ENCODE results near the gene FAM13C.

FAM13C gene

DNA sequence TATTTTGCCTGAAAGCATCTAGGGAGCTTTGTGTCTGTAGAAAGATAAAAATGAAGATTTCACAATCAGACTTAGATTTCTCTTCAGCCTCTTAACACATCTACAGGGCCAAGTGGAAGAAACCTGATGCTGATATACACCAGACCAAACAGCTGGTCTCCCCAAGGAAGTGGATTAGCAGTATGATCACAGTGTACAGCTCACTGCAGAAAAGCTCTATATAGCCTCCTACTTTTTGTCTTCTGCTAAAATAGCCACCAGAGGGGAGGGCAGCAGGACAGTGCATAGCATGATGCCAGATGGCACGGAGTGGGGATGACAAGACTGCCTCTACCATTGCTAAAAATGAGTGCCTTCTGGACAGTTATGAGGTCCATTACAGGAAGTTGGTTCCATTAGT, 16.0 kb downstream of the FAM13C start:
- in situ Hi-C loops (cut with MboI; ENCODE audit: low sequenced_read_pairs), result no loop called here

DNA sequence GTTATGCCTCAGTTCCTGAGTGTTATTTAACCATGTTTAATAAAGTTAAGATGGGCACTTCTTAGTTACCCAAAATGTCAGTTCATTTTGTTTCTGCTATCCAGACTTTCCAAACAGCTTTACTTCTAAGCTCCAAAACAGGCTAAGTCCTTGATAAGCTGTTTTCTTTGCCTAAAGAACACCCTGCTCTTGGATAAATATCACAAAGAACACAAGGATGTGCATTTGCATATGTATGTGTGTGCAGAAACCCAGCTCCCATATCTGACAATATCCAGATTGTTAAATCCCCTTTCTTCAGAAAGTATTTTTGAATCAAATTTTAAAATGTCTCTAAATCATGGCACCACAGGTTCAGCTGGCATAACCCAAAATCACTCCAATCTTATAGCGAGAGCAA, 19.6 kb downstream of the FAM13C start:
- no peaks in the 10 kb centered on the region for H3K36me3 ChIP-seq (replicated peaks)
- peaks cover 15% of the 10 kb centered on the region for H3K4me1 ChIP-seq
- in situ Hi-C loops (cut with MboI; ENCODE audit: low sequenced_read_pairs), result no loop called here
- DNase-seq (ENCODE audit: low spot score in 2 of 2), result peak; percentile 9 to 91
- H3K27me3 ChIP-seq (ENCODE audit: low read depth), result no peaks in the 10 kb centered on the region
- no peak overlapping the region for H3K4me3 ChIP-seq
- H3K9me3 ChIP-seq, result no peaks in the 10 kb centered on the region

More for the DNA sequence above, 16.0 kb downstream of the FAM13C start:
- H3K27me3 ChIP-seq (ENCODE audit: low read depth), result no peaks in the 10 kb centered on the region
- DNase-seq (ENCODE audit: low spot score in 2 of 2), result peak; percentile 6 to 18
- H3K36me3 ChIP-seq (replicated peaks), result no peaks in the 10 kb centered on the region
- H3K9me3 ChIP-seq, result no peaks in the 10 kb centered on the region
- H3K4me1 ChIP-seq, result peaks cover 15% of the 10 kb centered on the region
- H3K4me3 ChIP-seq, result no peak overlapping the region

- Histone ChIP-seq H3K36me3 (replicated peaks) (no peaks in the 10 kb centered on the region), H3K4me3 (no peak overlapping the region), H3K27me3 (ENCODE audit: low read depth) (no peaks in the 10 kb centered on the region), H3K4me1 (peaks cover 15% of the 10 kb centered on the region), H3K9me3 (no peaks in the 10 kb centered on the region)
- in situ Hi-C loops (cut with MboI; ENCODE audit: low sequenced_read_pairs), result no loop called here
- no peak for DNase-seq (ENCODE audit: low spot score in 2 of 2)
These were observed 20.3 kb downstream of the FAM13C start for GRCh38 chr10:59342000-59342399.

DNA sequence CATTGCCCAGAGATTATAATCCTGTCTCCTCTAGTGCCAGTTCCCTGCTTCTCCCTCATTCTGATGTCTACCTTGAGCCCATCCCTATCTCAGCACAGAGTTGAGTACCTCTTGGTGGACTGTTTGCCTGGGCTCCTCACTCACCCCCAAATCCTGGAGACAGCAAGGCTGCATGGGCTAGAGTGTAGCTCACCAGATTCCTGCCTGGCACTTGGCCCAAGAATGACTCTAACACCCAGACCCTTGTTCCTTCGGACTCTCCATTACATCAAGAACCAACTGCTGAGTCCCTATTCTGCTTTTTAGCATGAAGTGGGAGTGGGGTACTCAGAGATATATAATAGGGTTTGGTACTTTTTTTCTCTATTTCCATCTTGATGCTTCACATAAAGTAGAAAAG, 22.1 kb downstream of the FAM13C start:
- no peaks in the 10 kb centered on the region for H3K9me3 ChIP-seq
- H3K4me1 ChIP-seq, result peaks cover 15% of the 10 kb centered on the region
- in situ Hi-C loops (cut with MboI; ENCODE audit: low sequenced_read_pairs), result no loop called here
- no peaks in the 10 kb centered on the region for H3K36me3 ChIP-seq (replicated peaks)
- DNase-seq (ENCODE audit: low spot score in 2 of 2), result no peak
- no peaks in the 10 kb centered on the region for H3K27me3 ChIP-seq (ENCODE audit: low read depth)
- no peak overlapping the region for H3K4me3 ChIP-seq

DNA sequence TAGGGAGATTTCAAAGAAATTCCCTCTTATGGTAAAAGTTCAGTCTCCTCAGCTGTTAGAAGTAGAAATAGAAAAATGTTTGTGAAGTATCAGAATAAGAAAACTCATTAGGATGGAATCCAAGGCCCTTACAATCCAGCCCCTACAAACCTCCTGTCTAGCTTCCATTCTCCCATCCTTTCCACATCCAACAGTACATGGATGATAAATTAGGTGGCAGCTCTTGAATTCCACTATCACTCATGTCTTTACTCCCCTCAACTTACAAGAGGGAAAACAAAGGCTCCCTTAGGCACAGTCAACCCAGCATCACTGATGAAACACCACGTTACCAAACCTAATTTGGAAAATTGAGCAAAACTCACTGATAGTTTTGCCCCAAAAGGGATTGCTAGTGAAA, 23.0 kb downstream of the FAM13C start:
- in situ Hi-C loops (cut with MboI; ENCODE audit: low sequenced_read_pairs), result no loop called here
- Histone ChIP-seq H3K4me1 (peaks cover 15% of the 10 kb centered on the region), H3K9me3 (no peaks in the 10 kb centered on the region), H3K4me3 (no peak overlapping the region), H3K36me3 (replicated peaks) (no peaks in the 10 kb centered on the region), H3K27me3 (ENCODE audit: low read depth) (no peaks in the 10 kb centered on the region)
- DNase-seq (ENCODE audit: low spot score in 2 of 2), result no peak

GRCh38 chr10:59337201-59337652, 25.1 kb downstream of the FAM13C start:
- no peak overlapping the region for H3K4me3 ChIP-seq
- in situ Hi-C loops (cut with MboI; ENCODE audit: low sequenced_read_pairs), result no loop called here
- H3K4me1 ChIP-seq, result peaks cover under 1% of the 10 kb centered on the region; the same call in 1 of the 2 replicates
- no peaks in the 10 kb centered on the region for H3K27me3 ChIP-seq (ENCODE audit: low read depth)
- H3K36me3 ChIP-seq (replicated peaks), result no peaks in the 10 kb centered on the region
- H3K9me3 ChIP-seq, result no peaks in the 10 kb centered on the region
- DNase-seq (ENCODE audit: low spot score in 2 of 2), result peak; percentile 66 to 75

GRCh38 chr10:59336632-59337031, 25.7 kb downstream of the FAM13C start:
- no peak for DNase-seq (ENCODE audit: low spot score in 2 of 2)
- Histone ChIP-seq H3K4me3 (no peak overlapping the region), H3K9me3 (no peaks in the 10 kb centered on the region), H3K36me3 (replicated peaks) (no peaks in the 10 kb centered on the region), H3K4me1 (no peaks in the 10 kb centered on the region; the same call in 1 of the 2 replicates), H3K27me3 (ENCODE audit: low read depth) (no peaks in the 10 kb centered on the region)
- in situ Hi-C loops (cut with MboI; ENCODE audit: low sequenced_read_pairs), result no loop called here

- Histone ChIP-seq H3K27me3 (ENCODE audit: low read depth) (no peaks in the 10 kb centered on the region), H3K9me3 (no peaks in the 10 kb centered on the region), H3K4me1 (no peaks in the 10 kb centered on the region; the same call in 1 of the 2 replicates), H3K4me3 (no peak overlapping the region), H3K36me3 (replicated peaks) (no peaks in the 10 kb centered on the region)
- no peak for DNase-seq (ENCODE audit: low spot score in 2 of 2)
- in situ Hi-C loops (cut with MboI; ENCODE audit: low sequenced_read_pairs), result no loop called here
These were observed 26.9 kb downstream of the FAM13C start for GRCh38 chr10:59335497-59335896.

- Histone ChIP-seq H3K36me3 (replicated peaks) (no peaks in the 10 kb centered on the region), H3K9me3 (no peaks in the 10 kb centered on the region), H3K4me1 (no peaks in the 10 kb centered on the region; the same call in 1 of the 2 replicates), H3K27me3 (ENCODE audit: low read depth) (no peaks in the 10 kb centered on the region), H3K4me3 (no peak overlapping the region)
- in situ Hi-C loops (cut with MboI; ENCODE audit: low sequenced_read_pairs), result no loop called here
- DNase-seq (ENCODE audit: low spot score in 2 of 2), result no peak
These were observed 28.6 kb downstream of the FAM13C start for GRCh38 chr10:59333701-59334100.

DNA sequence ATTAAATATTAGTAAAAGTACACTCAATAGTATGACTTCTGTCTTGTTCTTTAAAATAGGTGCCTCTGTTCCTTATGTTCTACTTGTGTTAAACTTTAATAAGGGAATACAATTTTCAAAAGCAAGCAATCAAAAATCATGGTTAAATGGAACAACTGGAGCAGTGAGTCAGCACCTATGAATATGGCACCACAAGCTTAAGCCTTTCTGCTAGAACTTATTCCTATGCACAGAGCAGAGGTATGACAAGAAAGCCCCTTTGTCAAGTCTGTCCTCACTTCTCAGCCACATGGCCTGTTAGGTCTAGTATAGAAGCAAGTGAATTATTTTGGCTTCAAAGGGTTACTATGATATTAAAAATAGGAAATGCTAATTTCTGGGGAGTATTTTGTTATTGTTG, 29.8 kb downstream of the FAM13C start:
- DNase-seq (ENCODE audit: low spot score in 2 of 2), result no peak
- no peaks in the 10 kb centered on the region for H3K9me3 ChIP-seq
- H3K4me3 ChIP-seq, result no peak overlapping the region
- no peaks in the 10 kb centered on the region; the same call in 1 of the 2 replicates for H3K4me1 ChIP-seq
- H3K36me3 ChIP-seq (replicated peaks), result no peaks in the 10 kb centered on the region
- no peaks in the 10 kb centered on the region for H3K27me3 ChIP-seq (ENCODE audit: low read depth)
- in situ Hi-C loops (cut with MboI; ENCODE audit: low sequenced_read_pairs), result no loop called here

DNA sequence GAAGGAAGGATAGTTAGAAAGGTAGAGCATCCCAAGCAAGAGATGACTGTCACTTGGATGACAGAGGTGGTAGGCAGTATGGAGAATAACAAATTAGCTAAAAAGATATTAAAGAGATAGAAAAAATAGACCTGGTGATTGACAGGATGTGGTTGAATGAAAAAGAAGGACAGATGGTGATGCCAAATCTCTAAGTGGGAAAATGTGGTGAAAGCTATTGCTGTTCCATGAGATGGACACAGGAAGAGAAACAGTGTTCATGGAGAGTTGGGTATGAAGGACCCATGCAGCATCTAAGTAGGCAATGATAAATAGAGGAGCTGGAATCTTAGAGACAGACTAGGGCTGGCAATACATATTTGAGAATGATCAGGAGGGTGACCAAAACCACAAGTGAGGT, 30.7 kb downstream of the FAM13C start:
- no peaks in the 10 kb centered on the region for H3K27me3 ChIP-seq (ENCODE audit: low read depth)
- H3K9me3 ChIP-seq, result no peaks in the 10 kb centered on the region
- in situ Hi-C loops (cut with MboI; ENCODE audit: low sequenced_read_pairs), result no loop called here
- no peaks in the 10 kb centered on the region for H3K4me1 ChIP-seq
- DNase-seq (ENCODE audit: low spot score in 2 of 2), result no peak
- no peak overlapping the region for H3K4me3 ChIP-seq
- H3K36me3 ChIP-seq (replicated peaks), result no peaks in the 10 kb centered on the region

DNA sequence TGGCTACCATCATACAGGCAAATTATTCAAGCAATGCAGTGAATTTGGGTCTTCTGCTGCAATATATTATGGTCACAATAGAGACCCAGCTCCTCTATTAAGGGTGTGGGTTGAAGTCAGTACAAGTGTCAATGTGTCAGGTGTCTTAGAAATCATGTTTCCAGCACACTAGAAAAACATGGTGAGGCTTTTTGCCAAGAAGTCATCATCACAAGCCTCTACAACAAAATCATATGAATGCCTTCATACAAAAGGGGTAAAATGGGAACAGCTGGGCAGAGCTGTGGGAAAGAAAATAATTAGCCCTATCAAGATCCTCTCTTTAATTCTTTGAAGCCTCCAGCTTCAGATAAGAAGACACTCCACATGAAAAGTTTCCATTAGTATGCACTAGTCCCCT, 37.2 kb downstream of the FAM13C start:
- DNase-seq (ENCODE audit: low spot score in 2 of 2), result no peak
- Histone ChIP-seq H3K4me3 (no peak overlapping the region), H3K36me3 (replicated peaks) (no peaks in the 10 kb centered on the region), H3K9me3 (no peaks in the 10 kb centered on the region), H3K4me1 (no peaks in the 10 kb centered on the region), H3K27me3 (ENCODE audit: low read depth) (no peaks in the 10 kb centered on the region)
- in situ Hi-C loops (cut with MboI; ENCODE audit: low sequenced_read_pairs), result no loop called here

GRCh38 chr10:59324597-59324996, 37.8 kb downstream of the FAM13C start:
- Histone ChIP-seq H3K9me3 (no peaks in the 10 kb centered on the region), H3K4me1 (no peaks in the 10 kb centered on the region)

GRCh38 chr10:59323831-59324401, 38.4 kb downstream of the FAM13C start:
- in situ Hi-C loops (cut with MboI; ENCODE audit: low sequenced_read_pairs), result no loop called here

More at GRCh38 chr10:59324597-59324996, 37.8 kb downstream of the FAM13C start:
- no peaks in the 10 kb centered on the region for H3K27me3 ChIP-seq (ENCODE audit: low read depth)
- DNase-seq (ENCODE audit: low spot score in 2 of 2), result no peak
- in situ Hi-C loops (cut with MboI; ENCODE audit: low sequenced_read_pairs), result no loop called here
- H3K4me3 ChIP-seq, result no peak overlapping the region
- no peaks in the 10 kb centered on the region for H3K36me3 ChIP-seq (replicated peaks)

DNA sequence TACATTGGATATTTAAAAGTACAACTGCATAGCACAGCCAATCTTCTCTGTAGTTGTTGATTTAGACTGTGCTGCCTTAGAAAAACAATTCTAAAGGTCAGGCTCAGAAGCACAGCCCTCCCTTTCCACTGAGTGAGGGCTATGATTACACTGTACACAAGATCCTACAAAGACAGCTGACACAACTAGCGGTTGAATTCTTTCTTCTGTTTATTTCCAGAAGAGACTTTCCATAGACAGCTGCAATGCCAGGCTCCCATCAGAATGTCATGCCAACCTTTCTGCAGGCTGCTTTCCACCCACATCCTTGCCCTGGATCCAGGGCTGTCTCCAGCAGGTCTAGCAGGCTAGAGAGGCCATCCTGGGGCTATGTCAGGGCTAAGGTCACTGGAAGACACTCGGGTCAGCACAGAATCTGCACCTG, 39.3 kb downstream of the FAM13C start:
- in situ Hi-C loops (cut with MboI; ENCODE audit: low sequenced_read_pairs), result no loop called here

More at GRCh38 chr10:59323831-59324401, 38.4 kb downstream of the FAM13C start:
- no peak for DNase-seq (ENCODE audit: low spot score in 2 of 2)
- Histone ChIP-seq H3K4me3 (no peak overlapping the region), H3K9me3 (no peaks in the 10 kb centered on the region), H3K27me3 (ENCODE audit: low read depth) (no peaks in the 10 kb centered on the region), H3K36me3 (replicated peaks) (no peaks in the 10 kb centered on the region), H3K4me1 (peaks cover 4% of the 10 kb centered on the region)

More for the DNA sequence above, 39.3 kb downstream of the FAM13C start:
- DNase-seq (ENCODE audit: low spot score in 2 of 2), result no peak
- Histone ChIP-seq H3K9me3 (no peaks in the 10 kb centered on the region), H3K36me3 (replicated peaks) (no peaks in the 10 kb centered on the region), H3K27me3 (ENCODE audit: low read depth) (no peaks in the 10 kb centered on the region), H3K4me3 (no peak overlapping the region), H3K4me1 (peaks cover 7% of the 10 kb centered on the region)

Measured in HAP-1 (cell line).